Vagina (tissue), 2 donors: Measurements from ENCODE around the gene ADGRD2.

Experiments
- POLR2A ChIP-seq, 2 donors: fragments of 450-650 bp; IDR thresholded peaks; one replicate each; pipeline ENCODE4 v1.6.1; 2017; ENCODE audit warnings: antibody characterized with exemption in 2 of 2, mild to moderate bottlenecking in 2 of 2, moderate library complexity in 2 of 2
- POLR2AphosphoS5 ChIP-seq, 2 donors: sonication (generic); formaldehyde crosslinking; IDR thresholded peaks; one replicate each; pipeline ENCODE4 v1.9.0; 2017; ENCODE audit warnings: antibody characterized with exemption in 2 of 2, mild to moderate bottlenecking in 2 of 2, low read depth in 1 of 2; ENCODE audit not compliant: insufficient read depth in 1 of 2
- TF ChIP-seq, protein P1 (sequence below), 3 experiments: fragments of 450-650 bp in 2 of 3; fragments of 200-600 bp in 1 of 3; sonication (generic) in 1 of 3; IDR thresholded peaks; one replicate each; pipeline ENCODE4 v1.5.1; 2017 to 2019; ENCODE audit warnings: antibody characterized with exemption in 3 of 3, mild to moderate bottlenecking in 2 of 3, moderate library complexity in 2 of 3

DNA sequence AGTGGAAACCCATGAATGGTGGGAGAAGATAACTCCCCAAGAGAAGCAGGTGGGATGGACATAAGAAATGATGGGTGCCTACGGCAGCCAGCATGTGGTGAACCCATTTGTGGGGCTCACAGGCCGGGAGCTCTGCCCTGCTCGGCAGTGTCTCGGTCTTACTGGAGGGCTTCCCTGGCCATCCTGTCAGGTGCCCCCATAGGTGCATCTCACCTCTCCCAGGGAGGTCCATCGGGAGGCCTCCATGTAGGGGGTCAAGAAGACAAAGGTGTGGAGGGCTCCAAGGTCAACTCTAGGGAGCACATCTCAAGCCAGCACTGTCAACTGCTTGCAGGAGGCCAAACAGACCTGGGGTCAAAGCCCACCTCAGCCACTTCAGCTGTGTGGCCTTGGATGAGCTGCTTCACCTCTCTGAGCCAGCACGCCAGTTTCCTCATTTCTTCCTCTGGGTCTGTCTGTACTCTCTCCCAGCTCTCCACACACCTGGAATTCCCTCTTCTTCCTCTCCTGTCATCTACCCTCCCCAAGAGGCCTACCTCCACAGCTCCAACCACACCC, 10.5 kb upstream of the ADGRD2 start:
- TF ChIP-seq POLR2A (IDR thresholded peaks at IDR 0.05): no peak
- TF ChIP-seq, protein P1, sequence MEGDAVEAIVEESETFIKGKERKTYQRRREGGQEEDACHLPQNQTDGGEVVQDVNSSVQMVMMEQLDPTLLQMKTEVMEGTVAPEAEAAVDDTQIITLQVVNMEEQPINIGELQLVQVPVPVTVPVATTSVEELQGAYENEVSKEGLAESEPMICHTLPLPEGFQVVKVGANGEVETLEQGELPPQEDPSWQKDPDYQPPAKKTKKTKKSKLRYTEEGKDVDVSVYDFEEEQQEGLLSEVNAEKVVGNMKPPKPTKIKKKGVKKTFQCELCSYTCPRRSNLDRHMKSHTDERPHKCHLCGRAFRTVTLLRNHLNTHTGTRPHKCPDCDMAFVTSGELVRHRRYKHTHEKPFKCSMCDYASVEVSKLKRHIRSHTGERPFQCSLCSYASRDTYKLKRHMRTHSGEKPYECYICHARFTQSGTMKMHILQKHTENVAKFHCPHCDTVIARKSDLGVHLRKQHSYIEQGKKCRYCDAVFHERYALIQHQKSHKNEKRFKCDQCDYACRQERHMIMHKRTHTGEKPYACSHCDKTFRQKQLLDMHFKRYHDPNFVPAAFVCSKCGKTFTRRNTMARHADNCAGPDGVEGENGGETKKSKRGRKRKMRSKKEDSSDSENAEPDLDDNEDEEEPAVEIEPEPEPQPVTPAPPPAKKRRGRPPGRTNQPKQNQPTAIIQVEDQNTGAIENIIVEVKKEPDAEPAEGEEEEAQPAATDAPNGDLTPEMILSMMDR (IDR thresholded peaks at IDR 0.05): no peak
- TF ChIP-seq POLR2AphosphoS5 (IDR thresholded peaks at IDR 0.05; ENCODE audit: insufficient read depth in 1 of 2, low read depth in 1 of 2): no peak
